HG02852 (cell line): ENCODE measurements around the gene SFI1.
"Not testable (repeated sequence)": the region's sequence is repeated elsewhere in the genome, so short reads cannot be mapped to it uniquely, and the experiment has no call there.

Source experiments
- ATAC-seq: cut with Tn5 transposase; IDR thresholded peaks from one replicate; pipeline ENCODE4 v1.9.1; 2021; ENCODE audit warnings: mild to moderate bottlenecking, moderate library complexity; ENCODE audit not compliant: unreplicated experiment

Gene SFI1

DNA sequence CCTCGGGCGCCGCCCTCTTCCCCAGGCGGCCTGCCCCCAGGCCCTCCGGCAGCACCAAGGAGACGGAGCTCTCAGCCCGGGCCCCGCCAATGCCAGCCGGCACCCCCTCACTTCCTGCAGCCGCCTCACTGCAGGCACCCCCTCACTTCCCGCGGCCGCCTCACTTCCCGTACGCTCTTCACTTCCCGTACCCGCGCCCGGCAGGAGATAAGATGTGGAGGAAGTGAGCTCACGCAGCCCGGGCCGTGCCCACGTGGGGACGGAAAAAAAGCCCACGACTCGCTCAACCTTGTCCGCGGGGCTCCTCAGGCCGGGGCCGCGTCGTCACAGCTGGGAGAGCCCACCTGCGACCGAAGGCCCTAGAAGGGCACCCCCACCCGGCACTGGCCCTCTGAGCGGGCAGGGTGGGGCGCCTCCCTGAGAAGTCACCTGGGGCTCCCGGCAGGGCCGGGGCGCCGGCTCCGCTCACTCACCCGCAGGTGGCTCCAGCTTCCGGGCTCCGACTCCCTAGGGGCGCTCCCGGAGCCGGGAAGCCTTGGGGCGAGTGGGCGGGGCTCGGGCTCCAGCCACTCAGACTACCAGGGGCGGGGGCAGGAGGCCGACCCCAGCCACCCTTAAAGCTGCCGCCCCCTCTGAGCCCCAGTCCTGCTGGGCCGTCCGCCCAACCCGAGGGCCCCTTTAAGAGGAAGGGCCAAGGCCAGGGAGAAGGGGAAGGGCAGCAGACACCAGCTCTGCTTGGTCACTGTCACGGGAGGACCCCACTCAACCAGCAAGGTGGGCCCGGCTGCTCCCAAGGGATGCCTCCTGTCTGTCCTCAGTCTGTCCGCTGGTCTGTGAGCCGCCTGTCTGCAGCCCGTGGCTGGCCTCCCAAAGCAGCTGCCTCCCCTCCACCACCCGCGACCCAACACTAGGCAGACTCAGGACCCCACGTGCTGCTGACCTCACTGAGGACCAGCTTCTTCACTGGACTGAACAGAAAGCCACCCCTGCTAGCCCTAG is 134.3 kb downstream of the SFI1 start:
- peak; percentile 52 for ATAC-seq

DNA sequence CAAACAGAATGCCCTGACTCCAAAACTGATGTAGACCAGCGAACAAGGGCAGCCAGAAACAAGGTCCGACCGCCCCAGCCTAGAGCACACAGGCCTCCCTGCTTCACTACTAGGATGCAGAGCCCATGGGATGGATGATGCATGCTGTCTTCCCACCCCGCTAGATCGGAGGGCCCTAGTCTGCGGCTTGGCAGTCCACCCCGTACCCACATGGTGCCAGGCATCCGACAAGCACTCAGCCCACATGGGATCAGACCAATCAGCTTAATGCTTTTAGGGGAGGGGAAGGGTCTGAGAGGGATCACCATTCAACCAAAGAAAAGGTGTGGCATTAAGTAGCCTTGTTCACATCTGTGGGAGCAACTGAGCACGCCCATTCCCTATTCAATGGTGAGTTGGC is 135.1 kb downstream of the SFI1 start:
- ATAC-seq, result no peak

DNA sequence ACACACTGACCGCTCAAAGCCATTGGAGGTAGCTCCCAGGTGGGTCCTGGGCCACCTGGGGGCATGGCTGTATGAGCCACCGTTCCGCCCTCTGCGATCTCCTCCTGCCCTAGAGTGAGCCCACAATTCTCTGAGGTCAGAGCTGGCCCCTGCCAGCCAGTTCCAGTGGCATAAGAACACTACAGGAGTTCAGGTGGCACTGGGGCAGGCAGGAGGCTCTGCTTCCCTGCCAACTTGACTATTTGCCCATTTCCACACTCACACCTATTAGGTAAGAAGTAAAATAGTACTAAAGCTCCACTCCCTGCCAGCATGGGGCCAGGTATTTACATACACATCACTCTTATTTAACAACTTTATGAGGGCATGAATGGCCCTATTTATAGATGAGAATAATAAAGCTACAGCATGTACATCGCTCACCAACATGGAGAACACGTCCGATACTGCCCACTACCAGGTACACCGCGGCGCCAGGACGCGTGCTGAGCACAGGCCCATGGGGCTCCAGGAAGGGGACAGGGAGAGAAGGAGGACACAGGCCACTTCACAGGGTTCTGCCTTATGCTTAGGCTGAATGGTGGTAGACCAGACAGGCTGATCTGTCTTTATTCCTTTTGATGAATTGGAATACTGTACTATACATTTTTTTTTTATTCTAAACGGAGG is 139.4 kb downstream of the SFI1 start:
- ATAC-seq, result no peak

DNA sequence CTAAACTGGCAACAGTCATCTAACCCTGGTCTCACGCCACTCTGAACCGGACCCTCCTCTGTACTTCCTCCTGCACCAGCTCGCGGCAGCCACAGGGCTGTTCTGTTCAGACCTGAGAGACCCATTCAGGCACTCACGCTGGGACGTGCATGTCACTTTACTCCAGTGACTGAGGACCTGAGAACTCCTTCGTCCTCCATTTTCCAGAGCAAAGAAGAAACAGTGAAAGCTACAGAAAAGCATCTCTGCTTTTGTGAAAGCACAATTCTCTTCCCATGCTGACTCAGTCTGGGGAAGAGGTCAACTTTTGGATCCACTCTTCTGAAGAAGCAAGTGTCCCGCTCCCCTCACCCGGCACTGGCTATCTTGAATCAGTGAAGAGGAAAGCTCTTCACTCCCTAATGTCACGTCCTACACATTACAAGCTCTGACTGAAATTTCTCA is 141.1 kb downstream of the SFI1 start:
- ATAC-seq, result peak; percentile 64

DNA sequence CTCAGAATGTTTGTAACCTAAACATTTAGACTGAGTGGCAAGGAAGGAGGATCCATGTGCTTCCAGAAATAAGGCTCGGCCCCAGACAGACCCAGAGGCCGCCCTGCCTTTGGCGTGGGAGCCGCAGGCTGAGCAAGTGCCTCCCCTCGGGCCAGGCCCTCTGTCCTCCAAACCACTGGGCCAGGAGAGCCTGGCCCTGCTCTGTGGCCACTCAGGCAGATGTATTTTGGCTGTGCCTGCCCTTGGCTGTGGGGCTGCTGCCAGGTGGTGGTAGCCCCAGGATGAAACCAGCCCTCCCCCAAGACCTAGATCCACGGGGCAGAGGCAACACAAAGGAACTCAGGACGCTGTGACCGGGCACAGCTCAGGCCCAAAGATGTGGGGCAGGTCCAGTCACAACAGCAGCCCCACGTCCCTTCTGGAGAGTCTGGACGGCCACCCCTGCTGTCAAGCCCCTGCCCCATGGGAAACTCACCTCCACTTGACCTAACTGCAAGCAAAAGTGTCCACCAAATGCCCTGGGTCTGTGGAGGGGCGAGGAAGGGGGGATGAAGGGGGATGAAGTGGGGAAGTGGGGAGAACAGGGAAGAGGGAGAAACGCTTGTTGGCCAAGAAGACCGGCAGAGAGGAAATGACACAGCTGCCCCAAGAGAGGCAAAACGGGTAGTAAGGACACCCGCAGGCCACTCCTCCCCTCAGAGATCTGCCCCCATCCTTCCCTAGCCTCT is 141.7 kb downstream of the SFI1 start:
- ATAC-seq, result peak; percentile 26

DNA sequence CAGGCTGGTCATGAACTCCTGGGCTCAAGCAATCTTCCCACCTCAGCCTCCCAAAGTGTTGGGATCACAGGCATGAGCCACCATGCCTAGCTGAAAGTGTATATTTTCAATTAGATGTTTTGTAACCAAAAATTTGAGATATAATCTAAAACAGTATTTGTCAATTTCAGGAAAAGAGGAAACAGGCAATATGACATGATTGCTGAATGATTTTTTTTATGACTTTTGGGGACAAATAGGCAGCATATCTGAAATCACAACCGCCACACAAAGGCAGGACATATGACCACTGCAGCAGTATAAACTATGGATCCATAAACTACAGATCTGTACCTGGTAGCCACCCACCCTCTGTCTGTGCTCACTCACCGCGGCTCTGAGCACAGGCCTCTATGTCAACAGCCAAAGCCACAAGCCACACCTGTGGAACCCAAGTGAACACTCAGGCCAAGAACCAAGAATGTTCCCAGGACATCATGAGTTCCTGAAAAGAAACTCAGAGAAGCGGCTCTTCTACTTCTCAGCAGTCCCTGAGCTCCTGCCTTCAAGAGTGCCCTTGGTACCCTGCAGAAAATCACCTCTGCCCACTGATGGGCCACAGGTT is 143.2 kb downstream of the SFI1 start:
- ATAC-seq, result no peak

DNA sequence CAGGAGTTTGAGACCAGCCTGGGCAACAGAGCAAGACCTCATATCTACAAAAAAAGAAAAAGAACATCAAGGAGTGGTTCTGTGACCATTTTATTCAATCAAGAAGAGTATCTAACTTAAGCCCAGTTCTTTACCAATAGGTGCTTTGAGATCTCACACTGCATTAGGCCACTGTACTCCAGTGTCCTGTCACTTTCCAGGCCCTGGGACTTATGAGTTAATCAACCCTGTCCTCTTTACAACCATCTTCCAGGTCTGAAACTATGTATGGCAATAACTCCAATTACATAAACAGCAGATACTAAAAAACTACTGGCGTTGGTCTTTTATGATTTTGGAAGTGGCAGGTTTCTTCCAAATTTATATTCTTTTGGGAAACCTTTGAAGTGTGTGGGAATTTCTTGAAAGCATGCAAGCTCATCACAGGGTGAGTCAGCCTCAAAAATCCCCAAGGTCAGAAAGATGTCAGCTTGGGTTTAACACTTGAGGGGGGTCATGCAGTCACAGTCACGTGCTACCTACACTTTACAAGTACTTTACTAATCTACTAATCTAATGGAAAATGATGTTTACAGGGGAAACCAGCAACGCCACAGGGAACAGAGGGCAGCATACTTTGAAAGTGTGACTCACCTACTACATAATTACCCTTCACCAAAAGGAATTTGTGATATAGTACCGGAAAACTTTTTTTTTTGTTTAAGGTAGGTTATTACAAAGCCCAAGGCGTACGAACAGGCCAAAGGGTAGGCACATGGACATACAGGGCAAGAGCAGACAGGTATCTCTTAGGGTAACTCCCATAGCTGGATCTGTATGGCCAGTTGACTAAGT is 150.1 kb downstream of the SFI1 start:
- ATAC-seq, result no peak

DNA sequence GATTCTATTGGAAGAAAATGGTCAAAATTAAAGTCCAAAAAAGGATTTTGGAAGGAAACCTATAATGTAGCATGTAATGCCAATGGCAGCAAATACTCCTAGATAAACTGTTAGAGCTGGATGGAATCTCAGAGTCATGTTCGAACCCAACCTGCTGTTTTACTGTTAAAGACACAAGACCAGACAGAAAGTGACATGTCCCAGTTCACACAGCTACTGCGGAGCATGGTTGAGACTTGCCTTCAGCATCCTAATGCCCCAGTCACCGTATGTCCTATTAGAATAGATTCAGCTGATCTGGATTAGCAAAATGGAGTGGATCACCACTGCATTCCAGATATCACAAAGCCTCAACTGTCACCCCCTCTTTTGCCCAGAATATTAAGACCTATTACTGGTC is 150.7 kb downstream of the SFI1 start:
- no peak for ATAC-seq

DNA sequence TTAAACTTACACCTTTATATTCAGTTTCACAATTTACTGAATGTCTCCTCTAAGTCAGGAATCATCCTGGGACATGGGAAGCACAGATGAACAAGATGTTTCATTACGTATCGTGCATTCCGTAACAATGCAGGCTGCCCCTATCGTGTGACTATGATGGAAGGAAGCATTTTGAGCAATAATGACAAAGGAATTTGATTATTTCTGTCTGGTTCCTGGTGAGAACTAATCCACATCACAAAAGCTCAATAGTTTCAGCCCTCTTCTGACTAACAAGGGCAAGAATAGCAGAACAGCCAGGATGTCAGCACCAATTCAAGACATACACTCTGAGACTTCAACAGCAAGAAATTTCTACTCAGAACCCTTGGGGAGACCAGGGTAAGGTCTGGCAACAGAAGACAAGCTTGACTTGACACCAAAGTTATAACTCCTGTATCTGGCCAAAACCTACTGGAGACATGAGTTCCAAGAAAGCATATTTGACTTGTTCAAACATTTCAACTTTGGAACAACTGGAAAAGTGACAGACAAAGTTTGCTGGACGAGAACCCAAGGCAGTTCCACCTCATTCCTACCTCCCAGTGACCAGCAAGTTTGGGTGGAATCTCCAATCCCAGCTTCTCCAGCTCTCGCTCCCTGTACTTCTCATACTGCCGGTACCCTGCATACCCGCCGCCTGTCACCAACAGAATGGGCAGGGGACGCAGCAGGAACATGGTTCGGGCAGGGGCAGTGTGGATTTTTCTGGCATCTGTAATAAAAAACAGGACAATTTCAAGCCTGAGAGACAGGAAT is 151.4 kb downstream of the SFI1 start:
- ATAC-seq, result no peak

DNA sequence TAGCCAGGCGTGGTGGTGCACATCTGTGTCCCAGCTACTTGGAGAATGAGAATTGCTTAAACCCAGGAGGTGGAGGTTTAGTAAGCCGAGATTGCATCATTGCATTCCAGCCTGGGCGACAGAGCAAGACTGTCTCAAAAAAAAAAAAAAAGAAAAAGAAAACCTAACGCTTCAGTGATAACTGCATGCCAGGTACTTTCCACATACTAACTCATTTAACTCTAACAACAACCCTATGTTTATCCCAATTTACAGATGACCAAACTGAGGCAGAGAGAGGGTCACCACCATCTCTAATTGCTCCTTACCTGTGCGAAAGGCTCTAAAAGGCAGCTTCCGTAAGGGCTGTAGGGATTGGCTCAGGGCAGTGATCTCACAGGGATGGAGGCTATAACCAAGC is 154.1 kb downstream of the SFI1 start:
- no peak for ATAC-seq

DNA sequence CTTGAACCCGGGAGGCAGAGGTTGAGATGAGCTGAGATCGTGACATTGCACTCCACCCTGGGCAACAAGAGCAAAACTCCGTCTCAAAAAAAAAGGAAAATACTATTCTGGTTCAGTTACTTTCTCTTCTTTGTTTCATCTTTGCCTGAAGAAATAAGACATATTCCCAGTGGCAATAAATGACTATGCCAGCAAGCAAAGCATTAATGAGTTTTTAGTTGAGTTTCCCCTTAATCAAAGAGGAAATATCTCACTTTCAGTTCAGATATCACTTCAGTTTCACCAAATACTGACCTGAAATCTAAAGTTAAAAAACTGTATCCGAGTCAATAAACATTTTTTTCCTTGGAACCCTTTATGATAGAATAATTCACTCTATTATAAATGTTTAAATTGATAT is 155.3 kb downstream of the SFI1 start:
- no peak for ATAC-seq

DNA sequence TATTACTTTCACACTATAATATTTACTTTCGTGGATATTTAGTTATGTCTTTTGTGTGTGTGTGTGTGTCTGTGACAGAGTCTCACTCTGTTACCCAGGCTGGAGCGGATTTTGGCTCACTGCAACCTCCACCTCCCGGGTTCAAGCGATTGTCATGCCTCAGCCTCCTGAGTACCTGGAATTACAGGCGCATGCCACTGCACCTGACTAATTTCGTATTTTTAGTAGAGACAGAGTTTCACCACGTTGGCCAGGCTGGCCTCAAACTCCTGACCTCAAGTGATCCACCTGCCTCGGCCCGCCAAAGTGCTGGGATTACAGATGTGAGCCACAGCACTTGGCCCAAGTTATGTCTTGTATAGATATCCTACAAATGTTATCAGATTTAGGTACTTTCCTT is 155.8 kb downstream of the SFI1 start:
- ATAC-seq, result no peak

DNA sequence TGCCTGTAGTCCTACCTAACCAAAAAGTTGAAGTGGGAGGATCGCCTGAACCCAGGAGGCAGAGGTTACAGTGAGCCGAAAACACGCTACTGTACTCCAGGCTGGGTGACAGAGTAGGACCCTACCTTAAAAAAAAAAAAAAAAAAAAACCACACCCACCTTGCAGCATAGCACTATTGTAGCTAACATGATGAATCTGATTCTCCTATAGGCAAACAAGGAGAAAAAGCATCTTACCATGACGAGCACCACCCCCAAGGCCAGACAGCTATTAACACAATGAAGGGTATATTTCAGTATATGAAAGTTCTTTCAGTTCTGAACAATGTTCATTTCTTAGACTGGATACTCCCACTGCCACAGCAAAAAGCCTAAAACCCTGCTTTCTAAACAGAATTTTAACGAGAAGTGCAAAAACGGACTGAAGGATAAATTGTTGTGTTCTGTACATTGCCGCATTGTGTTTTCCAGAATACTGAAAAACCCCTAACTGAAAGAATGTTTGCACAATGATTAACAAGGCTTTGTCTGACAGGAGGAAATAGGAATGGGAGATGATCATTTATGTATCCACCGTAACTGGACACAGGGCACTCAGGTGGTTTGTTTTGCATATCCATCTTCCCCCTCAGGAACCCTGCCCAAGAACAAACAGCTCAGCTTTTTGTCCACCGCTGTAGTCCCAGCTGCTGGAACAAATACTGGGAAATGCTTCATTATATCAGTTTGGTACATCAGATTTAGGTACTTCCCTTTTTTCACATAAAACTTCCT is 156.8 kb downstream of the SFI1 start:
- no peak for ATAC-seq

DNA sequence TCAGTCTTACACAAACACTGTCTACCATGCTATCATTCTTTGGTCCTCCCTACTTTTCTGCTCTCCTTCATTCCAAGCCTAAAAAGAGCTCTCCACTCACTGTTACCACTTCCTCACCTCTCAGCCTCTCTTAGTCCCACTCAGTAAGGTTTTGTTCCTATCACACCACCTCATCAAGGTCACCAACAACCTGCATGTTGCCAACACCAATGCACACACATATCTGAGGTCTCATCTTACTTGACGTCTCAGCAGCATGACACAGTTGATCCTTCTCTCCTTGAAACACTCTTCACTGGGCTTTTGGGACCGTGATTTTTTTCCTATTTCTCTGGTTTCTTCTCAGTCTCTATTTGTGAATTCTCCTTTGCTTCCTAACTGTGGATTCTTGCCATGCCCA is 157.6 kb downstream of the SFI1 start:
- no peak for ATAC-seq

DNA sequence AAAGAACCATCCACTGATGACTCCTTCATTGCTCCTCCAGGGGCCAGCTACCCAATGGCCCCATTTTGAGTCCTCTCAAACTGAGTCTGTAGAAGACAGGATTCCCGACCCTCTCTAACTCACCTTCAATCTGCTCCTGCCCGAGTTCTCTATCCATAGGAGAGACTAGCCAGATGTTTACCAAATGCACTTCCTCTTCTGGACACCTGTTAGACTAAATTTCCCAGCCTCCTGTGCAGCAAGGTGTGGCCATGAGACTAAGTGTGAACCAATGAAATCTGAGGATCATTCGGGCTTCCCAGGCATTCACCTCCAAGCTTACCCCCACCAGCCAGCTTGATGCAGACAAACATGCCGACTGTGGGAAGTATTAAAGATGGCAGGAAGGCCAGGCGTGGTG is 158.1 kb downstream of the SFI1 start:
- ATAC-seq, result no peak

DNA sequence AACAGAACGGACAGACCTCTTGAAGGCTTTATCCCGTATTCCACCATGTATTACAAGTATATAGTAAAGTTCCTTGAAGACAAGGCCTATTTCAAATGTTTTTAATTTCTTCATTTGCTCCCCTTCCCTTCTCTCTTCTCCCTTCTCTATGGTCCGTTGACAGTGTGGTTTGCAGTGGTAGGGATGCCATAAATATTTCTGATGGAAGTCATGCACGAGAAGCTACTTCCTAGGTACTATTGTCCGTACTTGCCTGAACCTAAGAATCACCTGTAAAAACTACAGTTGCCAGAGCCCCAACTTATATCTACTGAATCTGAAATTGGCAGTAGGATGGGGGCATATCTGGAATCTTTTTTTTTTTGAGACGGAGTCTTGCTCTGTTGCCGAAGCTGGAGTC is 162.9 kb downstream of the SFI1 start:
- no peak for ATAC-seq

DNA sequence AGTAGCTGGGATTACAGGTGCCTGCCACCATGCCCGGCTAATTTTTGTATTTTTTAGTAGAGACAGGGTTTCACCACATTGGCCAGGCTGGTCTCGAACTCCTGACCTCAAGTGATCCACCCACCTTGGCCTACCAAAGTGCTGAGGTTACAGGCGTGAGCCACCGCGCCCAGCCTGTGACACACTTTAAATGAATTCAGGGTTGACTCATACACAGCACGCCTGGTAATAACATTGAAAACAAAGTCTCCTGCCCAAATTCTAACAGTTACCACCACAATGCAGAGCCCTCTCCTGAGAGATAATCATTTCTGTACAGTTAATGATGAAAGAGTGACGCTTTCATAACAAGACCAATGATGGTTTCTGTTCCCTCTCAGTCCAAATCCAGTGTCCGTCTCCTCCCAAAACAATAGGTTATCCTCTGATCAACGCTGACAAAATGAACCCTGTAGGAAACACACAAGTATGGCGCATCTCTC is 164.6 kb downstream of the SFI1 start:
- not testable (repeated sequence) for ATAC-seq

DNA sequence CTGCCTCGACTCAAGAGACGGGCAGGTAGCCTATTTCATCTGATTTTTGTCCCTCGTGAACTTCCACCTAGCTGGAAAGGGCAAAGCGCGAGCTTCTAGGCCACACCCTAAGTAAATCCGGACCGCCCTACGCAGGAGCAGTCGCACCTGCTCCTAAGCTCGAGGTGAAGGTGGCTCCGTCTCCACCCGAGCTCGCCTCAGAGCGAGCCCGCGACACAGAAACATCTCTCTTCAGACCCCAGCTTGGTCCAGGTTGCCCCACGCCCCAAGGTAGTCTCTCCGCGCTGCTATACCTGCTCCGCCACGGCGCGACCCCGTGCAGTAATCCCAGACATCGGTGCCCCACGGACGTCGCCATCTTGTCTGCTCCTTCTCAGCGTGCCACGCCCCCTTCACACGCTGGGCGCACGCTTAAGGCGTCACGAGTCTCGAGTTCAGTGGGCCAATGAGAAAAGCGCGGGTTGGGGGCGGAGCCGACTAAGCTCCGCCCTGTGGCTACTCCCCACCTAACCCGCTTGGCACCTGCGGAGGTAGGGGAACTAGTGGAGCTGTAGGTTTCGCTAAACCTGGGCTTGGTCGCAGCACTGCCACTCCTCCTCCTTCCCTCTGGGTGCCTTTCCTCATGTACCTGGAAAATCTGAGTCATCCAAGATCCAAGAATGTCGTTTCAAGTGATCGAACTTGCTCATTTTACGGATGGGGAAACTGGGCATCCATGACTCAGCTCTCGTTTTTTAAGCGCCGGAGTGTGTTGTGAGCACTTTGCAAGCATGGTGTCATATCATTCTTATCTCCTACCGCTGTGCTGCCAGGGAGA is 165.7 kb downstream of the SFI1 start, which contains the start of gene PISD:
TSS of gene PISD (minus strand) at position 365 of the 817 bp plus-strand sequence. CDS start at position 358, 7 bp downstream.
- peak; percentile 77 for ATAC-seq
